GM12874 (cell line): ENCODE results near the gene SYTL2.

Source experiments
- TF ChIP-seq, protein P1 (sequence below): IDR thresholded peaks from 2 replicates; pipeline ENCODE4 v1.5.1; 2011; ENCODE audit warnings: low read depth, mild to moderate bottlenecking, control low read depth, low read length, moderate library complexity; ENCODE audit not compliant: insufficient read depth

SYTL2 gene

DNA sequence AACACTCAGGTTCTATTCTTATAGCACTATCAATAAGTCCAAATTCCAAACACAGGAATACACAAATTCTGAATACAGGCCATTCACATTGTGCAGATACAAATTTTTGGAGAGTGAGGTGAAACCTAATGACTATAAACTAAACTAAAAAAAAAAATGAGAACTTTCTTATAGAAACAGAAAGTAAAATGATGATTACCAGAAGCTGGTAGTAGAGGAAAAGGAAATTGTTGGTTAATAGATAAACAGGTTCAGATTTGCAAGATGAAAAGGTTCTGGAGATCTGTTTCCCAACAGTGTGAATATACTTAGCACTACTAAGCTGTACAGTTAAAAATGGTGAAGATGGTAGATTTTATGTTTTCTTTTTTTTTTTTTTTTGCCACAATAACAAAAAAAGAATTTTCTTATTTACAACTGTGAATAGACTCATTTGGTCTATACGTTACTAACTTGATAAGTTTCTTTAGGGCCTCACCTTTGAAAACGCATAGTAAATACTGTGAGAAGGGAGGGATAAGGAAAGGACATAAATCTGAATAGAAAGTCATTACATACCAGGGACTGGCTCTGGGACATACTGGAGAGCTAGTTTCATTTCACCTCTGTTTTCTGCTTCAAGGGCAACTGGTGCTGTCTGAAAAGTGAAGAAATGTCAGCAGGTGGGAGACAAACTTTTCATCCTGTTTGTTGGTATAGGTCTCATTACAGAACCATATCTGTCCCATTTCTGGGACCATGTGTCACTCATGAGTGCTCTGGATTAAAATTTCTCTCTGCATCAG lies 110.8 kb downstream of the SYTL2 start:
- TF ChIP-seq, protein P1, sequence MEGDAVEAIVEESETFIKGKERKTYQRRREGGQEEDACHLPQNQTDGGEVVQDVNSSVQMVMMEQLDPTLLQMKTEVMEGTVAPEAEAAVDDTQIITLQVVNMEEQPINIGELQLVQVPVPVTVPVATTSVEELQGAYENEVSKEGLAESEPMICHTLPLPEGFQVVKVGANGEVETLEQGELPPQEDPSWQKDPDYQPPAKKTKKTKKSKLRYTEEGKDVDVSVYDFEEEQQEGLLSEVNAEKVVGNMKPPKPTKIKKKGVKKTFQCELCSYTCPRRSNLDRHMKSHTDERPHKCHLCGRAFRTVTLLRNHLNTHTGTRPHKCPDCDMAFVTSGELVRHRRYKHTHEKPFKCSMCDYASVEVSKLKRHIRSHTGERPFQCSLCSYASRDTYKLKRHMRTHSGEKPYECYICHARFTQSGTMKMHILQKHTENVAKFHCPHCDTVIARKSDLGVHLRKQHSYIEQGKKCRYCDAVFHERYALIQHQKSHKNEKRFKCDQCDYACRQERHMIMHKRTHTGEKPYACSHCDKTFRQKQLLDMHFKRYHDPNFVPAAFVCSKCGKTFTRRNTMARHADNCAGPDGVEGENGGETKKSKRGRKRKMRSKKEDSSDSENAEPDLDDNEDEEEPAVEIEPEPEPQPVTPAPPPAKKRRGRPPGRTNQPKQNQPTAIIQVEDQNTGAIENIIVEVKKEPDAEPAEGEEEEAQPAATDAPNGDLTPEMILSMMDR, result no peak

DNA sequence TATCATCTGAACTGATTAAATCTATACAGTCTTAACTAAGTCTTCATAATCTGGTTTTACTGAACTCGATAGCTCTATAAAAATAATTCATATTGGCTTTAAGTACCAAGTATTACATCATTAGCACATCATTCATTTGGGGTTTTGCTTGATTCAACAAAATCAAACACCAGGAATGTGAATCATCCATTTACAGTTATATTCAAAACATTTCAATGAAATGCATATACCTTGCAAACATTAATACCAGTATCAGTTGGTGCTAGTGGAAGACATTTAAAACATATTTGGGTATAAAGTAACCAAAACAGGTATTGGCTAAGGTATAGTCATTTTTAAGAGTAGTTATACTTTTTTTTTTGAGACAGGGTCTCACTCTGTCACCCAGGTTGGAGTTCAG lies 112.7 kb downstream of the SYTL2 start:
- TF ChIP-seq, protein P1, result no peak

DNA sequence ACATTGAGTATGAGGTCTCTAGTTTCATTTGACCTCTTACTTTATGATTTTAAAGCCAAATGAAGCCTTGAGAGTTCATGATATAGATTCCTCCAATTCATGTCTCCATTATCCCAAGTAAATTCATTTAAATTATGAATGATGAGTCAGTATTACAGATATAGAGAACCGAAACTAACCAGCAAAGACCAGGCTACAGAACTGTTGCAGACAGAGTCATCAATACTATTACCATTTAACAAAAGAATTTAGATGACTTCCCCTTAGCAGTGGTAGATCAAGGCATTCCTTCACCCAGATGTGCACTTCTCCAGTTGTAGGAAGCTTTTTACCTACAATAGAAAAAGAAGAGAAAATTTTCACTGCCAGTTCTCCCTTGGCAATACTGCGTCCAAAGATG lies 113.2 kb downstream of the SYTL2 start:
- TF ChIP-seq, protein P1, result no peak

DNA sequence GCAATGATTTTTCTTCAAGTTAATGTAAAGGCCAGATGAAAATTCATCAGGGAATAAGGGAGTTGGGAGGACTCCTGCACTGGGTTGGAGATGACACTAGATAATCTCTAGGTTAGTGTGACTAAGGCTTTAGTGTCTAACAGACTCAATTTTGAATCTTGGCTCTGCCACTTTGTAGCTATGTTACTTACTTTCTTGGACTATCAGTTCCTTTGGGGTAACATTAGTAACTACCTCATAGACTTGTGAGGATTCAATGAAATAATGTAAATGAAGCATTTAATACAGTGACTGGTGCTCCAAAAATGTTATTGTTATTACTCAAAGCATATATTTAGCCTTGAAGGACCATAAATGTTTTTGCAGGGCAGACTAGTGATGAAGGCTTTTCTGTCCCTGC lies 115.4 kb downstream of the SYTL2 start:
- TF ChIP-seq, protein P1, result no peak

DNA sequence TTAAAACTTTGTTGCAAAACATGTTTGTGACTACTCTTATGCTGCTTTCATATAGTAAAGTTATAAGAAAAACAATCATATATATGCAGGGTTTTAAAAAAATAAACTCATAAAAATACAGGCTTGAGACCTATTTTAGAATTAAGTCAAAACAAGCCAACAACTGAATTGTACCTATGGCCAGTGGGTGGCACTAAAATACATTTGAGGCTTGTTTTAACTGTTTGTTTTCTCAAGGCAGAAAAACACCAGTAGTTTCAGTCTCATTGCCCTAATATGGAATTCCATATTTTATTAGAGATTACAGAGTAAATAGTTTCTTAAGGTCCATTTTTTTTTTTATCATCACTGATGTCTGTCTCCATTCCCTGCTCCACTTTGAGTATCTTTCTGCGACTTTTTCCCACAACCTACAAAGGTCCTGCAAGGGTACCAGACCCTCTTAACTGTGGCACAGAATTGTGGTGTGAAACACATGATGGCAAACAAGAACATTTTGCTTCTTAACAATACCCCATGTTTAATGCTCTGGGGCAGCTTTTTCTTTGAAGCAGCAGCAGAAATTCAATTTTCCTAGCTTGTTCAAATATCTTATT lies 116.5 kb downstream of the SYTL2 start:
- TF ChIP-seq, protein P1, result peak; percentile 33; the same call in 1 of the 2 replicates

DNA sequence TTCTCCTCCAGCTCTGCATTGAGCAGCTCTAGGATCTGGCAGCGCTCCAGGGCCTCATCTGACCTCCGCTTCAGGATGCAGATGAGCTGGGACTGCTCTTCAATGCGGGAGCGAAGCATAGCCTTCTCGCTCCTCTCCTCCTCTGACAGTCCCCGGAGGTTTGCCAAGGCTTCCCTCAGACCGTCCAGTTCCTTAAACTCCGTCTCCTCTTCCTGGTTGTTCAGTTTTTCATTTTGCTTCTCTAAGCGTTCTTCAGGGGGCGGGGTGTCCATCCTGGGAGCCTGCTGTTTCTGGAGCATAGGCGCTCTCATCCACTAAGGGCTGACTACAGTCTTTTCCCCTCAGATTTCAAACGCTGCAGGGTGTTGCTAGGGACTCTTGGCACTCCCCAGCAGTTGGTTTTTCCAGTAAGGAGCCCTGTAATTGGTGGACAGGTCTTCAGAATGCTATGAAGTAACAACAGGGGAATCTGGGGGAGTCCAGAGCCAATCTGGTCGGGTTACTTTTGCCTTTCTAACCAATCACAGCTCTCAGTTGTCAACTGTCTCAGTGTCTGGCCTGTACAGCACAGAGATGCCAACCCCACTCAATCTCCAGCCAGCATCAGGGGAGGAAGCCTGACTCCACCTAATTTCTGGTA lies 125.0 kb downstream of the SYTL2 start, which contains the start of gene CCDC89:
Gene CCDC89 (minus strand): TSS at position 376 of the 640 bp plus-strand sequence. CDS start 65 bp downstream, at position 311.
- TF ChIP-seq, protein P1, result no peak

DNA sequence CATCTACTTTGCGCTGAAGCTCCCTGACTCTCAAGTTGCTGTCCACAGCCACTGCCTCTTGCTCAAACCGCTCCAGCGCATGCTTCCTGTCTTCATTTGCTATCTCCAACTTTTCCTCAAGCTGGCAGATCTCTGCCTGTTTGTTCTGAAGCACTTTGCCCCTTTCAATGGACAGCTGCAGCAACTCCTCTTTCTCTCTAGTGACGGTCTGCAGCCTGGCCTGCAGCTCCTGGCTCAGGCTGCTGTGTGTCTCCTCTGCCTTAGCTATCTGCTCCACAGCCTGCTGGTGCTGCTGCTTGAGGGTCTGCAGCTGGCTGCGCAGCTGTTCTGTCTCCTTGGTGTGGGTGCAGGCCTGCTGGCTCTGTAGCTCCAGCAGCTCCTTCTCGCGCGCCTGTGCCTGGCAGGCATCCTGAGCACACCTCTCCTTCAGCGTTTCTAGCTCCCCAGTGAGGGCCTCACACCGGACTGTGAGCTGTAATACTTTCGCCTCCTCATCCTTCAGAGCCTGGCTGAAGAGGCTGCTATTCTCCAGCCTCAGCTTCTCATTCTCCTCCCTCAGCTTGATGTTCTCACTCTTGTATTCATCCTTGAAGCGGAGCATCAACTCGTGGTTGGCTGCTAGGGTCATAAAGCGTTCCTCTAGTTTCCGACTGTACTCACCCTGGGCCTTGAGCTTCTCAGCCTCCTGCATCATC lies 125.7 kb downstream of the SYTL2 start:
- TF ChIP-seq, protein P1, result no peak
